Measurements from ENCODE around the gene MAT2B. TPM values are rescaled to one million over a fixed set of nuclear protein-coding genes. Genes with fewer than 3 reads are reported as not detected.
A peak's percentile ranks its signal among the peaks of the same experiment; 100 is the strongest.

MAT2B gene
- total RNA-seq: 10 to 100 TPM; 34.7 to 37.6 TPM
- long read RNA-seq, donor 1, transcript MAT2B-202 (7 exons, 2,103 nt): major isoform, 20 of 32 reads
- long read RNA-seq, donor 1, transcript MAT2B-201 (7 exons, 2,226 nt): minor isoform, 5 of 32 reads
- long read RNA-seq, donor 1, partial matches to known transcripts: 2 of 32 reads
- long read RNA-seq, donor 1, other reads (novel, unspliced or antisense): 4 of 32 reads
- long read RNA-seq, donor 2, transcript MAT2B-201 (7 exons, 2,226 nt): minor isoform, 11 of 146 reads
- long read RNA-seq, donor 2, transcript MAT2B-202 (7 exons, 2,103 nt): major isoform, 126 of 146 reads
- long read RNA-seq, donor 2, partial matches to known transcripts: 5 of 146 reads
- long read RNA-seq, donor 2, other reads (novel, unspliced or antisense): 4 of 146 reads

- DNase-seq (ENCODE audit: low spot score): peak; percentile 99
- intact Hi-C loops (cut with DNase I): no loop called here
Observed at GRCh38 chr5:163505368-163506094, at the start of gene MAT2B. TSS of gene MAT2B (plus strand) at chr5:163505619. CDS start at chr5:163505687, 68 bp downstream.

GRCh38 chr5:163456029-163456589 lies 49.3 kb upstream of the MAT2B start:
- intact Hi-C loops (cut with DNase I): no loop called here
- DNase-seq (ENCODE audit: low spot score): no peak

- intact Hi-C loops (cut with DNase I): no loop called here
- DNase-seq (ENCODE audit: low spot score): no peak
Observed at GRCh38 chr5:163456840-163457239, 48.6 kb upstream of the MAT2B start.

GRCh38 chr5:163458778-163459385 lies 46.5 kb upstream of the MAT2B start:
- DNase-seq (ENCODE audit: low spot score): no peak
- intact Hi-C loops (cut with DNase I): no loop called here

- no peak for DNase-seq (ENCODE audit: low spot score)
- intact Hi-C loops (cut with DNase I): no loop called here
Observed at GRCh38 chr5:163459462-163459818, 46.0 kb upstream of the MAT2B start.

- DNase-seq (ENCODE audit: low spot score): peak; percentile 99
- intact Hi-C loops (cut with DNase I): no loop called here
Observed at GRCh38 chr5:163459819-163460561, 45.4 kb upstream of the MAT2B start, which contains the start of gene NUDCD2. TSS of gene NUDCD2 (minus strand) at chr5:163460102. CDS start at chr5:163460050, 52 bp downstream.

- no peak for DNase-seq (ENCODE audit: low spot score)
- intact Hi-C loops (cut with DNase I): no loop called here
Observed at GRCh38 chr5:163460562-163461171, 44.8 kb upstream of the MAT2B start, which contains the start of gene HMMR. TSS of gene HMMR (plus strand) at chr5:163460632. CDS start at chr5:163460693, 61 bp downstream.

GRCh38 chr5:163463063-163463435 lies 42.4 kb upstream of the MAT2B start:
- no peak for DNase-seq (ENCODE audit: low spot score)
- intact Hi-C loops (cut with DNase I): no loop called here

GRCh38 chr5:163467682-163468081 lies 37.7 kb upstream of the MAT2B start:
- DNase-seq (ENCODE audit: low spot score): no peak
- intact Hi-C loops (cut with DNase I): no loop called here

- DNase-seq (ENCODE audit: low spot score): no peak
- intact Hi-C loops (cut with DNase I): no loop called here
Observed at GRCh38 chr5:163473635-163474243, 31.7 kb upstream of the MAT2B start.

GRCh38 chr5:163475411-163475810 lies 30.0 kb upstream of the MAT2B start:
- no peak for DNase-seq (ENCODE audit: low spot score)
- intact Hi-C loops (cut with DNase I): no loop called here

- intact Hi-C loops (cut with DNase I): no loop called here
- DNase-seq (ENCODE audit: low spot score): no peak
Observed at GRCh38 chr5:163478126-163478981, 27.1 kb upstream of the MAT2B start.

GRCh38 chr5:163478982-163479271 lies 26.5 kb upstream of the MAT2B start:
- intact Hi-C loops (cut with DNase I): no loop called here
- no peak for DNase-seq (ENCODE audit: low spot score)

- intact Hi-C loops (cut with DNase I): no loop called here
- DNase-seq (ENCODE audit: low spot score): no peak
Observed at GRCh38 chr5:163489055-163489744, 16.2 kb upstream of the MAT2B start.

GRCh38 chr5:163489745-163490075 lies 15.7 kb upstream of the MAT2B start:
- intact Hi-C loops (cut with DNase I): no loop called here
- no peak for DNase-seq (ENCODE audit: low spot score)

GRCh38 chr5:163496286-163496685 lies 9.1 kb upstream of the MAT2B start:
- intact Hi-C loops (cut with DNase I): no loop called here
- DNase-seq (ENCODE audit: low spot score): no peak

- intact Hi-C loops (cut with DNase I): no loop called here
- no peak for DNase-seq (ENCODE audit: low spot score)
Observed at GRCh38 chr5:163497315-163497714, 8.1 kb upstream of the MAT2B start.

Measured in posterior vena cava (tissue), 2 donors.